NCI-H2029 (cell line): Measurements from ENCODE around the gene MYO1A.

Source experiments
- DNase-seq: peaks from one replicate; lab custom pipeline; 2025; lab: John Stamatoyannopoulos, UW

The MYO1A gene

DNA sequence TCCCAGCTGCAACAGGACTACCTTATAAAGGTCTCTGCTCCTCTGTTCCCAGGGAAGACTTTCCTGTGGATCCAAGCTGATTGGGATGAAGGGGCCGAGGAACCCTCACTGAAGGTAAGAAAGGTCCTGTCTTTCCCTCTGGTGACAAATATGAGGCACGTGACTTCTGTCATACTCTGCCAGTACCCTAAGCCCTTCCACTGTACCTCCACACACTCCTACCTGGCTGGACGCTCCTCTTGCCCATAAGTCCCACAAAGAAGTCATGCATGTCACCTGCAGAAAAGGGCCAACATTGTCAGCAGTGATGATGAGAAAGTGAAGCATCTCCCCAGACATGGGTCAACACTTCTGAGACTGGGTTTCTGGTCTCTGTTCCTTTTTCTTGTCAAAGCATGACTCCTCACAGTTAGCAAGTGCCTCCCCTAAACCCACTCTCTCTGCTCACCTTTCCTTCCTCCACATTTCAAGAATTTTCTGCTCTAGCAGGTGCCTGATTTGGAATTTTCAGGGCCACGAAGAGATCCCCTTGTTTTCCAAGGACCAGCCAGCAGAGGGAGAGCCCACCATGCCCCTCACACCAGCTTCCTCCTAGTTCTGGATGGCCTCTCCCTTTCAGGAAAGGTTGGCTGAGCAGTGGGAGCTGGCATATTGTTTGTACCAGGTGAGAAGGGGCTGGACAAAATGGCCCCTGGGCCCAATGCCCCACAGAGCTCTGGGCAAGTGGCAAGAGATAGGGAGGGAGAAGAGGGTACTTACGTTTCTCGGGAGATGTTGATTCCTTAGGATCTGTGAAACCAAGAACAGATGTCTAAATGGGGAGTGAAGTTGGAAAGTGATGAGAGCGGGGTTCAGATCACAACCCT lies 37.1 kb downstream of the MYO1A start:
- DNase-seq: no peak

DNA sequence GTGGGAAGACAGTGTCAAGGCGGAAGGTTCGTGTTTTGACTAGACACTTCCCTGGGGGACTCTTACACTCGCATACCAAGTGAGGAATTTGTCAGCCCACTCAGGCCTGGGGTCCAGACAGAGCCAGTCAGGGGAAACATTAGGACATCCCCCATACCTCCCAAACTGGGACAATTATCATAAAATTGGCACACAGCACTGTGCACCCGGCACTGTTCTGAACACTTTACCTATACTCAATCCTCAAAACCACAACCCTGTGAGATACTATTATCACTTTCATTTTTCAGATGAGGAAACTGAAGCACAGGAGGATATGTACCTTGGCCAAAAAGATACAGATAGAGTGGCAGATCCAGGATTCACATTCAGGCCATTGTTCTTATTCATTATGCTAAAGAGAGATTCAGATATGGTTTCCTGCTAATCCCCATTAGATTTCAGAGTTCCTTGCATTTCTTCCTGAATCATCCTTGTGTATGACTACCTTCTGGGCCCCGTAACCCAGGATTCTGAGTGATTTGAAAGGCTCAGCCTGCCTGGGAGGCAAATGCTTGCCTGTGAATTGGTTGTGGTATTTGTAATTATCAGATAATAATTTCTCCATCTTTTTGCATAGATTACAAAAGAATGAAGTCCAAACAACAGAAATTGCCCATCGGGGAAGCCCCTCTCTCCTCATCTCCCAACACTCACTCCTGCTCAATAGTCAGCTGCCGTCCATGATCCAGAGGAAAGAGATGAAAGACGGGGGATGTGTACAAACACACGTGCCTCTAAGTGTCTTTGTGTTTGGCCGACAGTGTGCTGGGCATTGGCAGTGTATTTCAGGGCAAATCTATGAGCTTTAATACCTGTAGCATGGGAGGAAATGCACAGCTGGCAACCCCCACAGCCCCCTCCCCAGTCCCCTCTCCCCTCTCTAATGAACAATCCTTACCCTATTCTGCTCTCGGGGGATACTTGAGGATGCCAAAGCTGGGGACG lies 38.2 kb downstream of the MYO1A start:
- no peak for DNase-seq

DNA sequence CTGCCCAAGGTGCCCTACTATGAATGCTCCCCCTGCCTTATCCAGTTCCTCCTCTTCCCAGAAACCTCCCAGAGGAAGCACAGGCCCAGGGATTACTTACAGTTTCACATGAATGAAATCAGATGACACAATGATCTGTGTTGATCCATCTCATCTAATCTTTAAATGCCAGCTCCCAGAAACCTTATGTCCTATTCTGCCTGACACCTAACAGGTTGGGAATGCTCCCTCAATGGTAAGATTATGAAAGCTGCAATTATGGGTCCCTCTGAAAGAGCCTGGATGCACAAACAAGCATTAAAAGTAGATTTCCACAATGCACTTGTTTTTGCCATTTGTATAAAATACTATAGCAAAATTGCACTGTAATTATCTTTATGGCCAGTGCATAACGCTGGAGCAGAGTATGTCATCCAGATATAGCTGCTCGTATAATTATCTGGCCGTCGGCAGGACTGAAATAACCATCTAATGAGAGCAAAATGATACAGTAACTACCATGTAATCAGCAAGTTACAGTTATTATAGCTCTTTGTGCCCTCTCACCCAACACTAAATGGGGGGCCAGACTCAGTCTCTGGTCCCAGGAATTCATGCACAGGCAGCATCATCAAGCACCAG lies 39.2 kb downstream of the MYO1A start:
- no peak for DNase-seq

DNA sequence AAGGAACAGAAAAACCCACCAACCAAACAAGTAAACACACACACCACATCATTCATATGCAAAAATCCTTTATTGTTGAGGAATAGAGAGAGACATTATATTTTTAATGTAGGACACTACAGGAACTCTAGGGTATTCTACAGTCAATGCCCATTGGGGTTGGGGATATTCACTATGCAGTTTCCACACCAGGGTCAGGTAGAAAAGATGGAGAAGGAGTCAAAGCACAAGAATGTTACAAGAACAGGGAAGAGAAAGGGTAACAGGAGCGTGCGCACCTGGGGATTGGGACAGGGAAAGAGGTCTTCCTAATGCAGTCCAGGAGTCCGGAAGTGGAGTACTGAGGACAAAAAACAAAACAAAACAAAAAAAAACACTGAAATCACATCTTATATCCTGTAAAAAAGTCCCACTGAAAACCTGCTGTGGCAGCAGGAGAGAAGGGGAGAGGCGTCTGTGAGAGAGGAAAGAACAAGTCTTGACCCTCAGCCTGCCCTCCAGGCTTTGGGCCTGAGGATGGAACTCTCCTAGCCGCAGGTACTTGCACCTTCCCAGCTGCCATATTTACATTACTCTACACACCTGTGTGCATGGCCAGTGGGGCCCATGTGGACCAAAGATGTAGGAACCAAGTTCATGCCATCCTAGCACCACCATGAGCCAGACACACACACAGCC lies 39.8 kb downstream of the MYO1A start:
- DNase-seq: no peak

DNA sequence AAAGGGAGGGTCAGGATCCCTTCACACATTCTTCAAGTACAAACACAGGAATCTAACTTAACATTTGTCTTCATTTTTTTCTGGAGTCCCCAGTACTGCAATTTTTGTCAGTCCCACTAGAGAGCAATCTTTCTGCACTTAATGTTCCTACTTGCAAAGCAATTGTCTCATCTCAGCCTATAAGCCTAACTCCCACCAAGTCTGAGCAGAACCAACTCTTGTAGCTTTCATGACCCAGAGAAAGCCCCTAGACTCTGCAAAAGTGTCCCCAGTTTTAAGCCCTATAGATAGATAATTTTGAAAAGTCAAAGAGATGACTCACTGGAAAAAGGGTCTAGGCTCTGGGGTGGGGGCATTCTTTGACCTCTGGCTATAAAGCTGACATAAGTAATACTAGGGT lies 41.8 kb downstream of the MYO1A start:
- peak; percentile 19 for DNase-seq

DNA sequence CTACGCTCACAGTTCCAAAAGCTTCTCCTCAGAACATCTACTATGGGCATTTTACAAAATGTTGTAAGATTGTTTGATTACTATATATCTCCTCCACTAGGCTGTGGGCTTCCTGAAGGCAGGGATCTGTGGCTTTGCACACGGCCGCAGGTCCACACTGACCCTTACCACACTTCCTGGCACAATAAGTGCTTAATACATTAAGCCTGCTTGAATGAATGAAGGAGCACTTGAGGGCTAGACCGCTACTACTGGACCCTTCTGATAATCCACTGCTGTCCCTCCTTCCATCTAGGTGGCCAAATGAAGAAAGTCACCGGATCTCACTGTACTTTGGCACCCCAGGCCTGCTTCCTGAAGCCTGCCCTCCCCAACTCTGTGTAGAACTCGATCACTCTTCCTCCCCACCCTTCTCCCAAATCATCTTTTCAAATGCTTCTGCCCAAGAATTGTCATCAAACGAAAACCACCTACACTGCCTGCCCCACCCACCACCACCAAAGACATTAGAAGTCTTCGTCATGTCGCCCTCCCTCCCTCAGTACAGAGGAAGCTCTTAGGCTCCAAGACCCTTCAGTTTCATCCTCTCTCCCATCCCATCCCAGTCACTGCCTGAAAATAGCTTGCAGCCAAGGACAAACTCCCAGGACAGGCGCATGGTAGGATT lies 43.0 kb downstream of the MYO1A start:
- no peak for DNase-seq

DNA sequence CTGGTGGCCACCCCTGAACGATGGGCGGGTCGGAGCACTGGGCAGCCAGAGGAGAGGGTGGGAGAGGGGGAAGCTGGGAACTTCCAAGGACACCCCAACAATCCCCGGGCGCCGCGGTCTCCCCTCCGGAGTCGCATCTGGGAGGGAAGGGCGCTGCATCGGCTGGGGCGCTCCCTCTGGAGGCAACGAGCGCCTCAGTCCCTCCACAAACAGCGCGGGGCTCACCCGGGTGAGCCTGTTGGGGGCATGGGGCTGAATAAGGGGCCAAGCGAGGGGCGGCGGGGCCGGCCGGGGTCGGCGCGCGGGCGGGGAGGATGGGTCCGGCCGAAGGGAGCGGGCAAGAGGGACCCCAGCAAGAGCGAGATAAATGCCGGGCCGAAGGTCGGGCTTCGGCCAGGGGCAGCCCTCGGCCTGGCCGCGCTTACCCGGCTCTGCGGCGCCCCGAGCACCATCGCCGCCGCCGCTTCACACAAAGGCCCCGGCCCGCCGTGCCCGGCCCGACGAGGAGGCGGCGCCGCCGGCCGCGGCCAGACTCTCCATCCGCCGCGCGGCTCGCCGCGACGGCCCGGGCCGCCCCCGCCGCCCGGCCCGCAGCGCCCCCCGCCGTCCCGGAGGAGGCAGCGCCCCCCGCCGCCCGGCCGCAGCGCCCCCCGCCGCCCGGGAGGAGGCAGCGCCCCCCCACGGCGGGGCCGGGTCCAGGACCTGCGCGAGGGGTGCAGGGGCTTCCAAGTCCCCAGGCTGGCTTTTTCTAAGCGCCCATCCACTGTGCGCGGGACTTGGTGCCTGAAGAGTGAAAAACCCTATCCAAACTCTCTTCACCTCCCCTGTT lies 43.7 kb downstream of the MYO1A start, which contains the start of gene ZBTB39:
Gene ZBTB39 (minus strand): TSS at position 567 of the 829 bp plus-strand sequence. CDS start 1,629 bp downstream, outside the sequence.
- peak; percentile 44 for DNase-seq

DNA sequence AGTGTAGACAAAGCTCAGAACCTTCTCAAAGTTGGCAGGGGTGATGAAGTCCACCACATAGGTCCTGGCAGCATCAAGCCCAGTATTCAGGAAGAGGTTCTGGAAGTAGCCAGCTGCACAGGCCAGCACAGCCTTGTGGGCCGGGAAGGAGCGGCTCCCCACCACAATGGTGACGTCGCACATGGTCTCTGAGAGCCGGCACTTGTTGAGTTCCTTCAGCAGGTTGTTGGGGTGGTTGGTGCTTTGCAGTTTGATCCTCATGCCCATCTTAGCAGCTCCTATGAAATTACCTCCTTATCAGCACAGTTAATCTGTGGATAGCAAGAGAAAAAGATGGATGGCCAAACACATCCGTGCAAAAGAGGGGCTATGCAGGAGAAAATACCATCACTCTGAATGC lies 45.3 kb downstream of the MYO1A start:
- no peak for DNase-seq

DNA sequence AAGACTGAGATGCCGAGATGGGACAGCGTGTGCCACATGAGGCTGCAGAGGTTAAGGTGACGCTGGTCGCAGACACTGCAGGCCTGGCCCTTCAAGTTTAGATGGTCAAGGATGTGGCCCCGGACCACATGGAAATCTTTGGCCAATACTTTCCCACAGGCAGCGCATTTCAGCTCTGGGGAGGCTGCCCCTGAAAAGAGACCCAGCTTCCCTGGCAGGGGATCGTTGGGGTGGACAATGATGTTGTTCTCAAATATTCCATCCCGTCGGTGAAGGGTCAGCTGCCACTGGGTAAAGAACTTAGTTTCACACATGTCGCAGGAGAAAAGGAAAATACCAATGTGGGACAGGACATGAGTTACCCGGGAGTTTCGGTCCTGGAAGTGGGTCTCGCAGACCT lies 46.5 kb downstream of the MYO1A start:
- no peak for DNase-seq

DNA sequence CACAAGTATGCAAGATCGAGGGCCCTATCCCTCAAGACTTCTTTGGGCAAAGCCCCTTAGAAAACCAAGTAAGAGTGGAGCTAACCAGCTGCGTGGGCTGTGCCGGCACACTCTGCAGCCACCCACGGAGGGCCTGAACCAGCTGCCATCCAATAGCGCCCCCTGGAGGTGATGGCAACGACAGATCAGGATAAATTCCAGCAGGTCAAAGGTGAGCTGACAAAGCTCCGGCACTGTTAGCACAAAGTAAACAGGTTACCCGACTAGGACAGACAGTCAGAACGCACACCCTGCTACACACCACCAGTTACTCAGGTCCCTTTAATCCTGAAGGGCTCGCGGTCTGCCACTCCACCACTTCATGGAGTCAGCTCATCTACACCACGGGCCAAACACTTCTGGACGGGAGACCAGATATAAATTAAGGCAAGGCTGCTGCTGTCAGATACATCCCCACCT lies 48.5 kb downstream of the MYO1A start:
- peak; percentile 22 for DNase-seq

DNA sequence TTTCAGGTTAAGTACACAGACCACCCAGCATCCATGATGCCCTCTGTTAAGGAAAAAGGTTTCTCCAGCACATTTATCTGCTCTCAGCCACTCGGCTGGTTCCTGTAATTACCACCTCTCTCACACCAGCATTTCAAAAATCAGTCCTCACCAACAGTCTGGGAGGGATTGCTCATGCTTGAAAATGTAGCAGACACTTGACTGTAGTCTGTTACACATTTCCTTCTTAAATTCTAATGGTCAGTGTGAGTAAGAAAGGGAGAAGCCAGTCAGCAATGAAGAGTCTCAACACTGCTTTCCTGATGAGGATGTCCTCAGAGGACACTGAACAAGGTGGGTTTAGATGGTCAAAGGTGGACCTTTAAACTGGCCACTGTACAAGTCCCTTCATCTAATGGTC lies 49.5 kb downstream of the MYO1A start:
- DNase-seq: no peak

DNA sequence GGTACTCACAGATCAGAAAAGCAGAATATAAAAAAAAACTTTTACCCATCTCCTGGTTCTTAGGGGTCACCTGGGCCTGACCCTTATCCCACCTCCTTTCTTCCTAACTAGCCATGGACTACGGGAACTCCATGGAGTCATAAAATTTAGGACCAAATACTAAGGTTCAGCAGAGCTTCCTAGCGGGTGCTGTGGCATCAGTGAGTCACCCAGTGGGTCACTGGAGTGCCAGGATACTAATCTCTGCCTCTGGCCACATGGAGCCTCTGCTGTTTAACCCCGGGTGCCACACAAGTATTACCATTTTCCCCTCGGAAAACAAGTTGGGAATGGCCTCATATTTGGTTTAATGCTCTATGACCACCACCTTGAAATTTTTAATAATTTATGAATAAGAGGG lies 50.5 kb downstream of the MYO1A start:
- DNase-seq: no peak

DNA sequence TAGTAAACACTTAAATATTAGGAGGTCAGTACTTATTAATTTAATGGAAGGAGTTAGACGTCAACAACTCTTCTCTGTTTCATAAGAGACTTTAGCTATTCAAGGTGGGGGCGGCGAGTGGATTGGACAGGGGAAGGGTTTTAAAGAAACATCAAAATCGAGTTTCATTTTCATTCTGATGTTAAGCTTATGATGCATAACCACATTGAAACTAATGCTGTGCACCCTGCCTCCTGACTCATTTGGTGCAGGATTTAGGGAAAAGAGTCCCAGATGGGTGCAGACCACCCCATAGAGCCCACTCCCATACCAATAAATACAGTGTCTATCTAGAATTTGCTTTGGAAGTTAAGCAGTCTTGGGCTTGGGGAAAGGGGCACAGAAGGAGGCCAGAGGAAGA lies 50.9 kb downstream of the MYO1A start:
- DNase-seq: no peak

DNA sequence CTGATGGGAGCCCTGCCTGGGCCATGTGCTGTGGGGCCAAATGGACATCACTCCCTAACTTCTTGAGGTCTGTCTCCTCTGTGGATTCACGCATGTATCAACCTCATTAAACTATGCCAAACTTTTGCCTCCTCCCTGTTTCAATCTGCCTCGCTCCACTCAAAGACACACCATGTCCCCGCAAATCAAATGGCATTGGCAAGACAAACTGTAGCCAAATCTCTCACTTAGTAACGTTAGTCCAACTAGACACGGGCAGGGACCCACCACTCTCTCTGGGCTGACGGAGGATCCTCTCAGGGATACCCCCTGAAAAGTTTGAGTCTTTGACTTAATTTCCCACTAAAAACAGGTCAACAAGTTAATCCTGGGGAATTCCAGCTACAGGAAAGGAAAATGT lies 51.6 kb downstream of the MYO1A start:
- DNase-seq: no peak

DNA sequence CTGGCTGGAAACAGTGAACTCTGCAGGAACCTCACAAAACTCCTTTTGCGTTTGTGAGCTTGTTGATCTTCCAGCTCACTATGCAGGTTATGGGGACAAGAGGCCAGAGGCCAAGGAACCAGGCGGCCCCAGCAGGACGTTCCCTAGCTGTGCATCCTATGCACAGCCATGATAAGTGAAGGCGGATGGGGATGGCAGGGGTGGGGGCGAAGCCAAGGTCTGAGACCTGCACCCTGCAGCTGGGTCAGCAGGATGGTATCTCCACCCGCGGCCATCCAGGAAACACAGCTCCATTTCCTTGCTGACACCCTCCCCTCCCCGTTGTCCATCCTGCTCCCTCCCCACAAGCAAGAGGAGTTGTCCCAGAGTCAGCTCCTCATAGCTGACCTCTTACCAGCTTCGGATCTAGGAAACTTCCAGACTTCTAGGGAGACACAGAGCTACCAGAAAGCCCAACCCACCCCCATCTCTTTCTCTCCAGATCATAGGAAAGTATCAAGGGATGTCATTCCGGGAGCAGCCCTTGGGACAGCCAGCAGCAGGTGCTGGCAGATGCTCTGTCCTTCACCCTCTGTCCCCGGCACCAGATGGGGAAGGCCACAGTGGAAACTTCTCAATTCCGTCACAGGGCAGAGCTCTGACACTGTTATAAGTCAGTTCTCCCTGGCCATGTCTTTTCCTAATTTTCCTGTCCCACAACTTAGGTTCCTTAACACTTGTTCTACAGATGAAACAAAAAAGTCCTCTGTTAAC lies 53.0 kb downstream of the MYO1A start:
- DNase-seq: no peak

DNA sequence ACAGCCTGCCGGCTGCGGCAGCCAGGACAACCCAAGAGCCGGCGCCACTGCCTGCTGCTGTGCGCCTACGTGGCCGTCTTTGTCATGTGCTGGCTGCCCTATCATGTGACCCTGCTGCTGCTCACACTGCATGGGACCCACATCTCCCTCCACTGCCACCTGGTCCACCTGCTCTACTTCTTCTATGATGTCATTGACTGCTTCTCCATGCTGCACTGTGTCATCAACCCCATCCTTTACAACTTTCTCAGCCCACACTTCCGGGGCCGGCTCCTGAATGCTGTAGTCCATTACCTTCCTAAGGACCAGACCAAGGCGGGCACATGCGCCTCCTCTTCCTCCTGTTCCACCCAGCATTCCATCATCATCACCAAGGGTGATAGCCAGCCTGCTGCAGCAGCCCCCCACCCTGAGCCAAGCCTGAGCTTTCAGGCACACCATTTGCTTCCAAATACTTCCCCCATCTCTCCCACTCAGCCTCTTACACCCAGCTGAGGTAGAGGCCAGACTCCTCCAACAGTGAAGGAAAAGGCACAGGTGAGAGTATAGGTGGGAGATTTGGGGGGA lies 53.9 kb downstream of the MYO1A start:
- DNase-seq: no peak

DNA sequence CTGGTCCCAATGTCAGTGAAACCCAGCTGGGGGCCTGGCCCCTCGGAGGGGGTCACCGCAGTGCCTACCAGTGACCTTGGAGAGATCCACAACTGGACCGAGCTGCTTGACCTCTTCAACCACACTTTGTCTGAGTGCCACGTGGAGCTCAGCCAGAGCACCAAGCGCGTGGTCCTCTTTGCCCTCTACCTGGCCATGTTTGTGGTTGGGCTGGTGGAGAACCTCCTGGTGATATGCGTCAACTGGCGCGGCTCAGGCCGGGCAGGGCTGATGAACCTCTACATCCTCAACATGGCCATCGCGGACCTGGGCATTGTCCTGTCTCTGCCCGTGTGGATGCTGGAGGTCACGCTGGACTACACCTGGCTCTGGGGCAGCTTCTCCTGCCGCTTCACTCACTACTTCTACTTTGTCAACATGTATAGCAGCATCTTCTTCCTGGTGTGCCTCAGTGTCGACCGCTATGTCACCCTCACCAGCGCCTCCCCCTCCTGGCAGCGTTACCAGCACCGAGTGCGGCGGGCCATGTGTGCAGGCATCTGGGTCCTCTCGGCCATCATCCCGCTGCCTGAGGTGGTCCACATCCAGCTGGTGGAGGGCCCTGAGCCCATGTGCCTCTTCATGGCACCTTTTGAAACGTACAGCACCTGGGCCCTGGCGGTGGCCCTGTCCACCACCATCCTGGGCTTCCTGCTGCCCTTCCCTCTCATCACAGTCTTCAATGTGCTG lies 54.6 kb downstream of the MYO1A start:
- no peak for DNase-seq

DNA sequence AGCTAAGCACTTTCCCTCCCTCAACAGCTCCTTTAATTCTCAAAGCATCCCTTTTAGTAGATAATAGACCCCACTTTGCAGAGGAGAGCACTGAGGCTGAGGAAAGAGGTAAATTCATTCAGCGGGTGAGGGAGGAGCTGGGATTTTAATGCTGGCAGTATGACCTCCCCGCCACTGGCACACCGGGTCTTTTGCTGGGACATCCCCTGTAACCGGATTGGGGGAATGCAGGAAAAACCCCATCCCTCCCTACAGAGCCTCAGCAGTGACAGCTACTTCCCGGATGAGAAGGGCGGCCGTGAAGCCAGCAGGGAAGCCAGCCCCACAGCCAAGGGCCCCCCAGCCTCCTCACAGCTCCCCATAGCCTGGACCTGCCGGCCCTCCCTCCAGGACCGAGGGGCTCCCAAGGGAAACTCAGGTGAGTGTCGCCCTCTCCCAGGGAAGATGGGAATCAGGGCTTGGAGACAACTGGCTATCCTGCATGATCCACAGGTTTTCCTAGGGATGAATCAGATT lies 55.6 kb downstream of the MYO1A start:
- DNase-seq: no peak
